Neuronal stem cell (in vitro differentiated cells): ENCODE data around the gene PPIA.

ENCODE experiments used
- DNase-seq: peaks from one replicate; pipeline ENCODE4 v3.0.0-alpha.2; 2013; ENCODE audit warnings: low spot score
- H2AFZ ChIP-seq: one replicate; pipeline ENCODE4 v1.6.1; 2013; ENCODE audit warnings: mild to moderate bottlenecking, low read length, inconsistent platforms
- H2AK5ac ChIP-seq: 2 replicates; pipeline ENCODE4 v1.6.1; 2013; ENCODE audit warnings: low read depth, mild to moderate bottlenecking, inconsistent platforms, low read length, moderate library complexity, mixed read lengths
- H2BK120ac ChIP-seq: 2 replicates; pipeline ENCODE4 v1.6.1; 2013; ENCODE audit warnings: low read depth, mild to moderate bottlenecking, inconsistent platforms, low read length, moderate library complexity, mixed read lengths
- H2BK12ac ChIP-seq: one replicate; pipeline ENCODE4 v1.6.1; 2013; ENCODE audit warnings: low read length, inconsistent platforms
- H2BK15ac ChIP-seq: 2 replicates; pipeline ENCODE4 v1.6.1; 2013; ENCODE audit warnings: mild to moderate bottlenecking, low read length, inconsistent platforms, mixed read lengths
- H2BK5ac ChIP-seq: one replicate; pipeline ENCODE4 v1.6.1; 2013; ENCODE audit warnings: inconsistent platforms, mild to moderate bottlenecking, low read length, moderate library complexity
- H3K14ac ChIP-seq: one replicate; pipeline ENCODE4 v1.6.1; 2013; ENCODE audit warnings: low read length, inconsistent platforms
- H3K18ac ChIP-seq: 2 replicates; pipeline ENCODE4 v1.6.1; 2013; ENCODE audit warnings: low read length, inconsistent platforms
- H3K23ac ChIP-seq: 2 replicates; pipeline ENCODE4 v1.6.1; 2013; ENCODE audit warnings: low read depth, mild to moderate bottlenecking, mixed read lengths, low read length, inconsistent platforms; ENCODE audit not compliant: poor library complexity
- H3K27ac ChIP-seq: replicated peaks from 3 replicates; pipeline ENCODE4 v1.5.1; 2013; ENCODE audit warnings: low read length, inconsistent platforms
- H3K27me3 ChIP-seq, 3 experiments: 2 replicates each; pipeline ENCODE4 v1.6.1; 2013; ENCODE audit warnings: low read length in 3 of 3, mild to moderate bottlenecking in 2 of 3, inconsistent platforms in 1 of 3, low read depth in 1 of 3, mixed read lengths in 1 of 3, moderate library complexity in 1 of 3; ENCODE audit not compliant: control insufficient read depth in 3 of 3, insufficient read depth in 3 of 3
- H3K36me3 ChIP-seq, 2 donors: replicated peaks in 1 of 2; 2 replicates each; pipeline ENCODE4 v1.6.1; 2013; ENCODE audit warnings: low read length in 2 of 2; ENCODE audit not compliant: control insufficient read depth in 2 of 2, insufficient read depth in 2 of 2
- H3K4ac ChIP-seq: 2 replicates; pipeline ENCODE4 v1.6.1; 2013; ENCODE audit warnings: inconsistent platforms, mild to moderate bottlenecking, low read length, moderate library complexity
- H3K4me1 ChIP-seq, 2 donors: 1 replicate in 1 of 2; 2 replicates in 1 of 2; pipeline ENCODE4 v1.6.1; 2013; ENCODE audit warnings: low read length in 2 of 2, low read depth in 1 of 2; ENCODE audit not compliant: control insufficient read depth in 2 of 2, insufficient read depth in 1 of 2
- H3K4me2 ChIP-seq: one replicate; pipeline ENCODE4 v1.6.1; 2013; ENCODE audit warnings: mild to moderate bottlenecking, low read length, inconsistent platforms; ENCODE audit not compliant: insufficient read depth, poor library complexity, severe bottlenecking
- H3K4me3 ChIP-seq, 2 donors: 2 replicates each; pipeline ENCODE4 v1.5.1; 2013; ENCODE audit warnings: low read length in 2 of 2, mild to moderate bottlenecking in 2 of 2, inconsistent platforms in 1 of 2, moderate library complexity in 1 of 2
- H3K79me1 ChIP-seq: one replicate; pipeline ENCODE4 v1.6.1; 2013; ENCODE audit warnings: low read depth, mild to moderate bottlenecking, inconsistent platforms, low read length, moderate library complexity
- H3K9ac ChIP-seq: one replicate; pipeline ENCODE4 v1.6.1; 2013; ENCODE audit warnings: mild to moderate bottlenecking, low read depth, low read length, inconsistent platforms; ENCODE audit not compliant: poor library complexity
- H3K9me3 ChIP-seq, 2 donors: replicated peaks in 1 of 2; 2 replicates each; pipeline versions ENCODE3 to v1.6.1; 2013; ENCODE audit warnings: low read length in 2 of 2, mild to moderate bottlenecking in 2 of 2, inconsistent platforms in 1 of 2, low read depth in 1 of 2, mixed read lengths in 1 of 2, moderate library complexity in 1 of 2; ENCODE audit not compliant: control insufficient read depth in 2 of 2, insufficient read depth in 1 of 2
- H4K8ac ChIP-seq: one replicate; pipeline ENCODE4 v1.6.1; 2013; ENCODE audit warnings: low read depth, mild to moderate bottlenecking, inconsistent platforms, low read length, moderate library complexity
- H4K91ac ChIP-seq: one replicate; pipeline ENCODE4 v1.6.1; 2013; ENCODE audit warnings: low read length, low read depth, mild to moderate bottlenecking, inconsistent platforms; ENCODE audit not compliant: poor library complexity
- WGBS, 2 donors: extraction: QIAGEN DNeasy Blood & Tissue Kit; methylation state at CpG; one replicate each; pipeline ENCODE4 v1.1.7; 2013; ENCODE audit warnings: missing lambda C conversion rate in 2 of 2, mixed read lengths in 1 of 2; ENCODE audit not compliant: insufficient read length in 2 of 2, insufficient replicate concordance in 1 of 2; ENCODE audit errors: extremely low coverage in 2 of 2; 5-methylcytosine and 5-hydroxymethylcytosine counted together

Gene PPIA

GRCh38 chr7:44765579-44766415 lies 30.7 kb upstream of the PPIA start:
- H4K8ac ChIP-seq = no peak overlapping the region
- no peak overlapping the region for H2BK15ac ChIP-seq
- no peak overlapping the region for H3K4me2 ChIP-seq
- H2BK12ac ChIP-seq = no peak overlapping the region
- H4K91ac ChIP-seq = no peak overlapping the region
- H3K36me3 ChIP-seq = peaks cover 58 to 78% of the 10 kb centered on the region in 2 donors
- H2AFZ ChIP-seq = no peak overlapping the region
- no peak overlapping the region for H3K18ac ChIP-seq
- no peak overlapping the region for H2BK5ac ChIP-seq
- H3K14ac ChIP-seq = no peak overlapping the region
- no peak overlapping the region for H3K27ac ChIP-seq
- H3K27me3 ChIP-seq = no peaks in the 10 kb centered on the region
- DNase-seq = no peak
- peaks cover 0 to 16% of the 10 kb centered on the region in 2 donors for H3K4me1 ChIP-seq
- no peak overlapping the region for H2BK120ac ChIP-seq
- H2AK5ac ChIP-seq = no peak overlapping the region
- H3K23ac ChIP-seq = no peak overlapping the region
- H3K9ac ChIP-seq = no peak overlapping the region
- H3K79me1 ChIP-seq = no peaks in the 10 kb centered on the region
- no peaks in the 10 kb centered on the region for H3K9me3 ChIP-seq
- H3K4me3 ChIP-seq = no peak overlapping the region
- no peak overlapping the region for H3K4ac ChIP-seq
- no CpG with 5 or more reads among the region's 17 CpGs for WGBS, 2 donors

DNA sequence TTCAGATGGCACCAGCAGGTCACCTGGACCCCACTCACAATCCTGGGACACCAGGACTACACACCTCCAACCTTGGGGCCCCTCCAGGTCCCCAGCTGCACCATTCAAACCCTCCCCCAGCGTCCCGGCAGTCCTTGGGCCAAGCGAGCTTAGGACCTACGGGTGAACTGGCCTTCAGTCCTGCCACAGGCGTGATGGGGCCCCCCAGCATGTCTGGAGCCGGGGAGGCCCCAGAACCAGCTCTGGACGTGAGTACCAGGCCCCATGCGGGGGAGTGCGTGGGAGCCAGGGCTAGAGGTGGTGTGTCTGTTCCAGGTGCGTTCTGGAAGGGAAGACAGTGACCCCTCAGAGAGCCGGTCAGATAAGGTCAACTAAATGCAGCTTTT lies 30.1 kb upstream of the PPIA start:
- H3K79me1 ChIP-seq = no peaks in the 10 kb centered on the region
- no CpG with 5 or more reads among the region's 11 CpGs for WGBS, 2 donors
- no peak overlapping the region for H2AFZ ChIP-seq
- H3K23ac ChIP-seq = no peak overlapping the region
- no peak overlapping the region for H3K18ac ChIP-seq
- no peak for DNase-seq
- H3K14ac ChIP-seq = no peak overlapping the region
- no peak overlapping the region for H4K91ac ChIP-seq
- H2BK120ac ChIP-seq = no peak overlapping the region
- no peak overlapping the region for H2BK12ac ChIP-seq
- no peak overlapping the region for H2AK5ac ChIP-seq
- peaks cover 0 to 16% of the 10 kb centered on the region in 2 donors for H3K4me1 ChIP-seq
- H3K27ac ChIP-seq = no peak overlapping the region
- H2BK15ac ChIP-seq = no peak overlapping the region
- H3K4me3 ChIP-seq = no peak overlapping the region
- H4K8ac ChIP-seq = no peak overlapping the region
- no peak overlapping the region for H2BK5ac ChIP-seq
- H3K36me3 ChIP-seq = peaks cover 52 to 72% of the 10 kb centered on the region in 2 donors
- H3K4ac ChIP-seq = no peak overlapping the region
- H3K27me3 ChIP-seq = no peaks in the 10 kb centered on the region
- no peak overlapping the region for H3K9ac ChIP-seq
- H3K4me2 ChIP-seq = no peak overlapping the region
- peaks cover 0 to 2% of the 10 kb centered on the region in 2 donors for H3K9me3 ChIP-seq

DNA sequence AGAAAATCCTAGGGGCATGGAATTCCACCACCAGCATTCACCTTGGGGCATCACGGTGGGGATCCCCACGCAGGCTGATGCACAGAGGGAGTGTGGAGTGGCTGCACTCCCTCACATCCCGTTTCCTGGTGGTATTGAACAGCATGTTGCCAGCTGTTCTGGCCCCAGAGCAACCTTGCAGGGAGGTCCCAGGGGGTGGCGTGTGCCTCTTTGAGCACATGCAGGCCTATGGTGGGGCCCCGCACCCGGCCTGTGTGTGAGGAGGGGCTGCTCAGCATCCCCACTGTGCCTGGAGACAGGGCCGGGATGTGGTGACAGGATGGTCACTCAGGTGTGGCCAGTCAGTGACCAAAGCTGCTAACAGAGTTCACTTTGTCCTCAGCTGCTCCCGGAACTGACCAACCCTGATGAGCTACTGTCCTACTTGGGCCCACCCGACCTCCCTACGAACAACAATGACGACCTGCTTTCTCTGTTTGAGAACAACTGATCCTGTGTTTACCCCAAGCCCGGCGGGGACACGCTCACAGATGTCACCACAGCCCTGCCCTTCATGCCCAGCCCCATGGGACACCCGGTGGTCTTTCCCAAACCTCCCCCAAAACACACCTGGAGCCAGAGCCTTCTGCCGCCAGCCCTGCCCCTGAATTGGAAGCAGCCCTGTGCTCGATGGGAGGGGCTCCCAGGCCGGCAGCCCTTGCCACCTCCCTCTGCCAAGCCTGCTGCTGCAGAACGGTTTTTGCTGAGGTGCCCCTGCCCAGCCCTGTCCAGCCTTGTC lies 29.2 kb upstream of the PPIA start:
- no peak overlapping the region for H3K4ac ChIP-seq
- peak overlapping the region; percentile 22 for H2BK5ac ChIP-seq
- no peak overlapping the region for H3K4me2 ChIP-seq
- H3K14ac ChIP-seq = no peak overlapping the region
- no peaks in the 10 kb centered on the region for H3K27me3 ChIP-seq
- no peak overlapping the region for H3K27ac ChIP-seq
- H3K18ac ChIP-seq = peak overlapping the region; percentile 46
- H2BK120ac ChIP-seq = no peak overlapping the region
- no peak overlapping the region for H2BK12ac ChIP-seq
- peak overlapping the region; percentile 35 for H2AK5ac ChIP-seq
- H3K79me1 ChIP-seq = no peaks in the 10 kb centered on the region
- H3K23ac ChIP-seq = peak overlapping the region; percentile 86
- H3K4me1 ChIP-seq = peaks cover 0 to 18% of the 10 kb centered on the region in 2 donors
- H3K9ac ChIP-seq = peak overlapping the region; percentile 66
- no peak overlapping the region for H4K8ac ChIP-seq
- H3K9me3 ChIP-seq = peaks cover 0 to 2% of the 10 kb centered on the region in 2 donors
- WGBS, 2 donors = no CpG with 5 or more reads among the region's 19 CpGs
- no peak overlapping the region for H3K4me3 ChIP-seq
- no peak for DNase-seq
- peak overlapping the region; percentile 32 for H4K91ac ChIP-seq
- no peak overlapping the region for H2BK15ac ChIP-seq
- H2AFZ ChIP-seq = no peak overlapping the region
- H3K36me3 ChIP-seq = peaks cover 47 to 64% of the 10 kb centered on the region in 2 donors
